Inflammatory macrophage (primary cell): ENCODE measurements around the gene ZNF33A.
"Not testable (repeated sequence)": the region's sequence is repeated elsewhere in the genome, so short reads cannot be mapped to it uniquely, and the experiment has no call there.

Experiments used
- DNase-seq, 2 donors: peaks; one replicate each; pipeline ENCODE4 v3.0.0-alpha.2; 2020 to 2022

ZNF33A gene

DNA sequence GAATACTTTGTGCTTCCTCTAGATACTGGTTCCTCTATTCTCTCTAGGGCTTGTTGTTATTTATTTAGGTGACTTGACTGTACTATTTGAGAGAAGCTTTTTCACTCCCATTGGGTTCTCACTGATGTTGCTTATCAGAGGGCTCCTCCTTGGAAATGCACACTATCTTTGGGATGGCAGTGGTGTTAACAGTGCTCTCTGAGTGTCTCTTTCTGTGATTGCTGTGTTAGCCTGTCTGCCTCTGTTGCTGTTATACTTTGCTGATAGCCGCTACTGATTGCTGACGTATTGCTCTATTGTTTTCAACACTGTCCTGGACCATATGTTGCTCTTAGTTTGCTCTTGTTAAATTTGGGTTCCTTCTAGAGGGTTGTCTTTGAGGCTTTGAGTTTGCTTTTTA lies 34.7 kb downstream of the ZNF33A start:
- DNase-seq = no peak

DNA sequence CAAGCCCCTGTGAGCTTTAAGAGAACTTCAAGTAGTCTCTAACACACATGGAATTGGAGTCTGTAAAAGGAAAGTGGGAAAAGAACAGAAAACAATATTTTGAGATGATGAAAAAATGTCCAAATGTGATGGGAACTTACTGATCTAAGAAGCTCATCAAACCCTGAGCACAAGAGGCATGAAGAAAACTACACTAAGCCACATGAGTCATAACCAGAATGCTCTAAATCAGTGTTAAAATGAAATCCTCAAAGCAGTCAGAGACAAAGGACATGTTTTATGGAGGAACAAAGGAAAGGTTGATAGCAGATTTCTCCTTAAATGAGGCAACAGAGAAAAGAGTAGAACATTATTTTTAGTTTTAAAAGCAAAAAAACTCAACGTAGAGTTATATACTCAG lies 37.2 kb downstream of the ZNF33A start:
- DNase-seq = no peak

DNA sequence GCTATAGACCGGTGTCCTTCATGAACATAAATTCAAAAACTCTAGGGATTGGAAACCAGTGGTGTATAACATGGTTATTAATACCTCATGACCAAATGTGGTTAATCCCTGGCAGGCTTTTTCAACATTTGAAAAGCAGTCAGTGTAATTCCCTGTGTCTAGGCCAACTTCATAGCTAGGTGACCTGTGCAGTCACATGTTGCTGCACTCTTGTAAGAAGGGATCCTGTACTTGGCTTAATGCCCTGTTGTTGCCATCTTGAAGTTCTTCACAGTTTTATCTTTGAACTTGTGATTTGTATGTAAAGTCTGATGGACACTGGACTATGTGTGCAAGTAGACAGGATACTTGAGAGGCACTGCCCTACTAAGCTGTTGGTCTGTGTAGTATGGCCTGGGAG lies 39.7 kb downstream of the ZNF33A start:
- DNase-seq = no peak

DNA sequence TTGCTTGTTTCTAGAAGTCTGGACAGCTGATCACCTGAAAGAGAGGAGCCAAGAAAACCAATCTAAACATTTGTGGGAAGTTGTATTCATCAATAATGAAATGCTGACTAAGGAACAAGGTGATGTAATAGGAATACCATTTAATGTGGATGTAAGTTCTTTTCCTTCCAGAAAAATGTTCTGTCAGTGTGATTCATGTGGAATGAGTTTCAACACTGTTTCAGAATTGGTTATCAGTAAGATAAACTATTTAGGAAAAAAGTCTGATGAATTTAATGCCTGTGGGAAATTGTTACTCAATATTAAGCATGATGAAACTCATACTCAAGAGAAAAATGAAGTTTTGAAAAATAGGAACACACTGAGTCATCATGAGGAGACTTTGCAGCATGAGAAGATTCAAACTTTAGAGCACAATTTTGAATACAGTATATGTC lies 43.9 kb downstream of the ZNF33A start:
- DNase-seq = peak; percentile 13 to 48

DNA sequence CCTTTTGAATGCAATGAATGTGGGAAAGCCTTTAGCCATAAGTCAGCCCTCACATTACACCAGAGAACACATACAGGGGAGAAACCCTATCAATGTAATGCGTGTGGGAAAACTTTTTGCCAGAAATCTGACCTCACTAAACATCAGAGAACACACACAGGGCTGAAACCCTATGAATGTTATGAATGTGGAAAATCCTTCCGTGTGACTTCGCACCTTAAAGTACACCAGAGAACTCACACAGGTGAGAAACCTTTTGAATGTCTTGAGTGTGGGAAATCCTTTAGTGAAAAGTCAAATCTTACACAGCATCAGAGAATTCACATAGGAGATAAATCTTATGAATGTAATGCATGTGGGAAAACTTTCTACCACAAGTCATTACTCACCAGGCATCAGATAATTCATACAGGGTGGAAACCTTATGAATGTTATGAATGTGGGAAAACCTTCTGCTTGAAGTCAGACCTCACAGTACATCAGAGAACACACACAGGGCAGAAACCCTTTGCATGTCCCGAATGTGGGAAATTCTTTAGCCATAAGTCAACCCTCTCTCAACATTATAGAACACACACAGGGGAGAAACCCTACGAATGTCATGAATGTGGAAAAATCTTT lies 44.9 kb downstream of the ZNF33A start:
- DNase-seq = not testable (repeated sequence)

DNA sequence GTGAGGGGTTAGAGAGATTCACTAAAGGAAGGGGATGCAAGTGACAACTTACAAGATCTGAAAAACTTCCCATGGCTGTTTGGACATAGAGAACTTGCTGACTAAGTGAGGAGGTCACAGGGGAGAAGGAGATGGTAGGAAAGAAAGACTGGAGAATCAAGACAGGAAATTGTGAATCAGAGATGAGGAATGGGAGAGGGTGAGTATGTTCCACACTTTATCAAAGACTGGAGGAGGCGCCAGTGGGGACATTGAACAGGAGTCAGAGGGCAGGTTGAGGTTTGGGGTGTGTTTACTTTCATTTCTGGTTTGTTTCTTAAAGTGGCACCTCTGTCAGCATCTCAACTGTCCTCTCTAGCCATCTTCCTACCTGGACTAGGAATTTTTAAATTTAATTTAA lies 59.2 kb downstream of the ZNF33A start:
- not testable (repeated sequence) for DNase-seq

DNA sequence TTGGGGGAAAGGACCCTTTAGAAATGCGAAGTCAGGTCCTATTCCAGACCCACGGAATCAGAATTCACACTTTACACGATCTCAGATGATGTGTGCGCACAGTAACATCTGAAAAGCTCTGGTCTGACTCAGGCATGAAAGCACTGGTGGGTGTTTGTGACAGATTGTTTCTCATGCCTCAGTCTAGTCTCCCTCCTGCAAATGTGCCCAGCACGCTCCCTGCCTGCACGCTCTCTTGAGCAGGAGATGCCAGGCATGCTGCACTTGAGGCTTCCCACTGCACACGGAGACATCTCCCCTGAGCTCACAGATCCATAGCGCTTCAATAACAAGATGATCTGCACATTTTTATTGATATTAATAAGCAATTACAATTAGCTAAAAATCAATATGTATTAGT lies 60.0 kb downstream of the ZNF33A start:
- no peak for DNase-seq

DNA sequence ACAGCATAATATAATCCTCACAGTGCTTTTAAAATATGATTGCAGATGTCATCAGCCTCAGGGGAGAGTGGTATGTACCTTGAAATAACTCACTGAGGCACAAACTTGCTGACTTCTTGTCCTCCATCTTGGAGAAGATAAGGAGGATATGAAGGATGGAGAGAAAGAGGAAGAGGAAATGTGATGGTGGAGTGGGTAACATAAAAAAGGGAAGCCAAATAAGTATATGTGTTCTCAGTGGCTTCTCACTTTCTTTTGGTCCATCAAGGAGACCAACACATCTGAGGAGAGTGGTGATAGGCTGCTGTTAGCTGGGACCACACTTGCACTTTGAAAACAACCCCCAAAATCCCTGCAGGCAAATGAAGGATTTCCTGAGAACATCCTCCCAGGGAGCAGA lies 62.1 kb downstream of the ZNF33A start:
- DNase-seq = no peak

DNA sequence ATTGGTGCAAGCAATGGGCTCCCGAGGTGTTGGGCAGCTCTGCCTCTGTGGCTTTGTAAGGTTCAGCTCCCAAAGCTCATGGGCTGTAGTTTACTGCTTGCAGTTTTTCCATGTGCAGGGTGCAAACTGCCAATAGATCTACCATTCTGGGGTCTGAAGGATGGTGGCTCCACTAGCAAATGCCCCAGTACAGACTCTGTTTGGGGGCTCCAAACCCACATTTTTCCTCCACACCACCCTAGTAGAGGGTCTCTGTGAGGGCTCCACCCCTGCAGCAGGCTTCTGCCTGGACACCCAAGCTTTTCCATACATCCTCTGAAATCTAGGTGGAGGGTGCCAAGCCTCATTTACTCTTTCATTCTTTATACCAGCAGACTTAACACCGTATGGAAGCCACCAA lies 66.2 kb downstream of the ZNF33A start:
- no peak for DNase-seq

DNA sequence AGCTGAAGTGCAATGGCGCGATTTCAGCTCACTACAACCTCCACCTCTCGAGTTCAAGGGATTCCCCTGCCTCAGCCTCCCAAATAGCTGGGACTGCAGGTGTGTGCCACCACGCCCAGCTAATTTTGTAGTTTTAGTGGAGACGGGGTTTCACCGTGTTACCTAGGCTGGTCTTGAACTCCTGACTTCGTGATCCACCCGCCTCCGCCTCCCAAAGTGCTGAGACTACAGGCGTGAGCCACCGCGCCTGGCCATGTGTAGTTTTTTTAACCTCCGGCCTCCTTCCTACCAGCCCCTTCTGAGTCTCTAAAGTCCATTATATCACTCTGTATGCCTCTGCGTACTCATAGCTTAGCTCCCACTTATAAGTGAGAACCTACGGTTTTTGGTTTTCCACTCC lies 82.8 kb downstream of the ZNF33A start:
- not testable (repeated sequence) for DNase-seq

DNA sequence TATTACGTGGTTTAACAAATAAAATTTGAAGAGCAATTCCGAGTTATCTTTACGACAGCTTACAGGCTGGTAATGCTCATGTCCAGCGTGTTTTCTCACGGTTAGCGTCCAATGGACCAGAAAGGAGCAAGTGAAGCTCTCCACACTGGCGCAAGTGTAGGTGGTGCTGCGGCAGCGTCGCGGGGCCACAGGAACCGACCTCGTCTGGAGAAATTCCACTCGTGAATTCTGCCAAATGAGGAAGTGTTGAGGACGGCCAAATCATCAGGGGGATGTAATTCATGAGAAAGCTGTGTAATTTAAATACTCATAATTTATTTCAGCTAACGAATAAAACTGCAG lies 83.3 kb downstream of the ZNF33A start:
- no peak for DNase-seq

DNA sequence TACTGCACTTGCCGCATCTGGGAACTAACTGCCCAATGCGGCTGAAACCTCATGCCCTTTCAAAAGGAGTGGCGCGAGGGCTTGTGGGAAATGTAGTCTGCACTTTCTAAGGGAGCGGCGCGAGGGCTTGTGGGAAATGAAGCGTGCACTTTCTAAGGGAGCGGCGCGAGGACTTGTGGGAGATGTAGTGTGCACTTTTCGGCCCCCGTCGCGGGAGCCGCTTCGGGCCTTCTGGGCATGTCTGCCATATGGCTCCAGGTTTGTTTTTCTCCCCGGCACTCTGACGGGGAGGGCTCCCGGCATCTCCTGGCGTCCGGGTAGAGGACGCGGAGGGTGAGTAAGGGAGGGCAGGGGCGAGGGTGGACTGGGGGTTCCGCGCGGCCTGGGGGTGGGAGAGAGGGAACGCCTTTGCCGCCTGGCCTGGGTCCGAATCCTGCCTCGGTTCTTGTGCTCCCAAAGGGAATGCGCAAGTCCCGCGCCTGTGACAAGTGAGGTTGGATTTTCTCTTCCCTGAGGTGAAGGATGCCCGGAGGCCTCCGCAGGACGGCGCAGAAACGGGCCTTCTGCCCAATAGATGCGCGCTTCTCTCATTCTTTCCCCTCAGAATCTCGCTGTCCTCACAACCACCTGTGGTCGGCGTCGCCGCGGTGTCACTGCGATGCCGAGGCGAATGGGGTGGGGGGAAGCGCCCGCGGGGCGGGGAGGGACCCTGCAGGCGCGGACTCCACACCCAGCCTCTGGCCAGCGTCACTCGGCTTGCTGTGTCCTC lies 83.9 kb downstream of the ZNF33A start, which contains the start of gene ZNF37A:
TSS of gene ZNF37A (plus strand) at position 180 of the 769 bp plus-strand sequence. CDS start 2,281 bp downstream, outside the sequence.
- DNase-seq = peak; percentile 95 to 98

DNA sequence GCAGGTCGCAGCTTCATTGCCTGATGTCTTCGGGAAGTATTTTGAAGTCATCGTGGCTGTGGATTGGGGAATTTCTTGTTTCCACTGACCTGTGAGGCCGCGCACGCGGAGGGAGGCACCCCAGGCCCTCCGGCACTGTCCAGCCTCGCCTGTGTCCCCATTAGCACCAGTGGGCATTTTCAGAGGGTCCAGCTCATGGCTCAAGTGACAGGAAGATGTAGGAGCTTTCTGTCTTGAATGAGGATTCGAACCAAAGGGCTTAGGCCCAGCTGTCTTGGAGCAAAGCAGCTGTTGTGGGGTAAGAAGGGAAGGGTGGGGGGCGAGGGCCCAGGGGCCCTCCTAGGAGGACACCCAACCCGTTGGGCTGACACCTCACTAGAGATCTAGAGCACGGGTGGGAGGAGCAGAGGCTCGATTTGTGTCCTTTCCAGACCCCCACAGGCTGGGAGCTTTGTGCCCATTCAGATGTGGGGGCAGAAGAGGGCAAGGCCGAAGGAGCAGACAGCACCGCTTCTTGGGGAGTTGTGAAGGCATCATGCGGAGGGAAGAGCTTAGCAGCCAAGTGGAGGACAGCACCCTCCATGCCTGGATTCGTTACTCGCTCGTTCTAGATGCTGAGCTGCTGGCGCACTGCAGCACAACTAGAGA lies 84.6 kb downstream of the ZNF33A start:
- no peak for DNase-seq

DNA sequence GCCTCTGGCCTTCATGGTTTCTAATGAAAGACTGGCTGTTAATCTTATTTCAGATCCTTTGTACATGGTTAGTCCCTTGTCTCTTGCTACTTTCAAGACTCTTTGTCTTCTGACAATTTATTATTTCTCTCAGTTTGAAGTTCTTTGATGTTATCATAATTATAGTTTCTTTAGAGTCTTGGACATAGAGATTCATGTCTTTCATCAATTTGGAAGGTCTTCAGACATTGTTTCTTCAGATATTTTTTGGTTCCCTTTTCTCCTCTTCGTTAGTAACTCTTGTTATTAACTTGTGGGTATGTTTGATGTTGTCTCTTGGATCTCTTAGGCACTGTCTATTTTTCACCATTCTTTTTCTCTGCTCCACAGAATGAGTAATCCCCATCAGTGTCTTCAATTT lies 92.4 kb downstream of the ZNF33A start:
- no peak for DNase-seq

DNA sequence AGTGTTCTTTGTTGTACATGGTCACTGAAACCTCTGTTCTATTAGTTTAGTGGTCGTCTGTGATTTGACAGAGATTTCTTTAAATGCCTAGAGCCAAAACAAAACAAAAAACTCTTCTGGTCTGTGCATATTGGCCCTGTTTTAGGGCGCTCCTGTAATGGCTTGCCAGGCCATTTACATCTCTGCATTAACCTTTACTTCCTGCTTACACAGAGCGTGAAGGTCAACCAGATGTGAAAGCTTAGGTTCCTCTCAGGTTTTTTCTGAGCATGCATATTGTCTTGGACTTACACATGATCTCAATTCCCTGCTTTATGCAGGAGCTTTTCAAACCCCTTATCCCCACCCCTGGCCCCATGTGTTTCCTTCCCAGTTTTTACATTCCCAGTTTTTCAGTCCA lies 93.3 kb downstream of the ZNF33A start:
- no peak for DNase-seq

DNA sequence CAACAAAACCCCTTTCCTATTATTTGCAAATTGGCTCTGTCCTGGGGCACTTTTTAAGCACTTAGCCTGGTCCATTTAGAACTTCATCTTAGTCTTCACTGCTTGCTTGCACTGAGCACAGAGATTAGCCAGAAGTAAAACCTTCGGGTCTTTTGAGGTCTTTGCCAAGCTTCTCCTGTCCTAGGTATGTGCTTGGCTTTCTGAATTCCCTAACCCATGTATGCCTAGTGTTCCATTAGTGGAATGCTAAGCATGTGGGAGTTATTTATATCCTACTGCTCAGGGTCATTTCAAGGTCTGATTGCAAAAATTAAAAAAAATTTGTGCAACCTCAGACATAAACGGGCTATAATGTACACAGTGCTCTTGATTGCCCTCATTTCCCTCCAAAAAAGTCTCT lies 101.7 kb downstream of the ZNF33A start:
- no peak for DNase-seq
